ENCODE measurements around the gene DIPK1B.
"Not testable (repeated sequence)": the region's sequence is repeated elsewhere in the genome, so short reads cannot be mapped to it uniquely, and the experiment has no call there.

The DIPK1B gene

DNA sequence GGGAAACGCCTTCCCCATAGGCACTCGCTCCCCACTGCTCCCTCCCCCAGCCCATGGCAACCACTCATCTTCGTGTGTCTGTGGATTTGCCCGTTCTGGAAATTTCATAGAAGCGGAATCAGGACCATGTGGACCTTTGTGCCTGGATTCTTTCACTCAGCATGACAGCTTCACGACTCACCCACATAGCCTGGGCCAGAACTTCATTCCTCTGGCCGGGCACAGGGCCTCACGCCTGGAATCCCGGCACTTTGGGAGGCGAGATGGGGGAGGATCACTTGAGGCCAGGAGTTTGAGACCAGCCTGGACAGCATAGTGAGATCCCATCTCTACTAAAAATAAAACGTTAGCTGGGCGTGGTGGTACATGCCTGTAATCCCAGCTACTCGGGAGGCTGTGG lies 12.1 kb upstream of the DIPK1B start:
- no peak overlapping the region for H3K4me3 ChIP-seq (ENCODE audit: control insufficient read depth, low read depth, low read length)
- TF ChIP-seq, protein P1, sequence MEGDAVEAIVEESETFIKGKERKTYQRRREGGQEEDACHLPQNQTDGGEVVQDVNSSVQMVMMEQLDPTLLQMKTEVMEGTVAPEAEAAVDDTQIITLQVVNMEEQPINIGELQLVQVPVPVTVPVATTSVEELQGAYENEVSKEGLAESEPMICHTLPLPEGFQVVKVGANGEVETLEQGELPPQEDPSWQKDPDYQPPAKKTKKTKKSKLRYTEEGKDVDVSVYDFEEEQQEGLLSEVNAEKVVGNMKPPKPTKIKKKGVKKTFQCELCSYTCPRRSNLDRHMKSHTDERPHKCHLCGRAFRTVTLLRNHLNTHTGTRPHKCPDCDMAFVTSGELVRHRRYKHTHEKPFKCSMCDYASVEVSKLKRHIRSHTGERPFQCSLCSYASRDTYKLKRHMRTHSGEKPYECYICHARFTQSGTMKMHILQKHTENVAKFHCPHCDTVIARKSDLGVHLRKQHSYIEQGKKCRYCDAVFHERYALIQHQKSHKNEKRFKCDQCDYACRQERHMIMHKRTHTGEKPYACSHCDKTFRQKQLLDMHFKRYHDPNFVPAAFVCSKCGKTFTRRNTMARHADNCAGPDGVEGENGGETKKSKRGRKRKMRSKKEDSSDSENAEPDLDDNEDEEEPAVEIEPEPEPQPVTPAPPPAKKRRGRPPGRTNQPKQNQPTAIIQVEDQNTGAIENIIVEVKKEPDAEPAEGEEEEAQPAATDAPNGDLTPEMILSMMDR (IDR thresholded peaks at IDR 0.05; ENCODE audit: control insufficient read depth, insufficient read depth, low read depth, low read length, missing control alignments) = no peak
- no peak for DNase-seq (ENCODE audit: low read depth)

DNA sequence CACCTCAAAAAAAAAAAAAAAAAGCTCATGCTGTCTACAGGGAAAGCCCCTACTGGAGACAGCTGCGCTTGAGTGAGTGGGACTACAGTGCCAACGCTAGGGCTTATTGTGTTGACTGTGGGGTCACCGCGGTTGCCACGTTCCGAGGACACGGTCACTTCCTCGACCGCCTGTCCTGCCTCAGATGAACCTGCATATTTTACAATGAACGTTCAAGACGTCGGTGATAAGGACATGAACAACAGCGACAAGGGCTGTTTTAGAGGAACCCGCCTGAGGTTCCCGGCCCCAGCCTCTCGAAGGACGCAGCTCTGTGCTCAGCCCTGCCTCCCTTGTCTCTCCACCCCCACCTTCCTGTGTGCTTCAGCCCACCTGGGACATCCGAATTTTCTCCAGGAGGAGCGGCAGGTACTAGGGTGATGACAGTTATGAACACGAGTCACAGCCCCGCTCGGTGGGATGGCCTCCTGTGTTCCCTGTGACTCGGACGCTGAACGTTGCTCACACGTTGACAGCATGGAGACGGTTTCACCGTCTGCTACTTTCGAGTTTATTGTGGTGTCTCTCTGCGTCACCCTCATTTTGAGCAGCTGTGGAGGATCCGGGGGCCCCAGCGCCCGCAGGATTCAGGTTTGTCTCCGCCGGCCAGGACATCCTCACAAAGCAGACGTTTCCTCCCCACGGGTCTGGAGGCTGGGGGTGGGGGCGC lies 11.3 kb upstream of the DIPK1B start:
- TF ChIP-seq, protein P1 (IDR thresholded peaks at IDR 0.05; ENCODE audit: control insufficient read depth, insufficient read depth, low read depth, low read length, missing control alignments) = no peak
- H3K4me3 ChIP-seq (ENCODE audit: control insufficient read depth, low read depth, low read length) = no peak overlapping the region
- DNase-seq (ENCODE audit: low read depth) = no peak

DNA sequence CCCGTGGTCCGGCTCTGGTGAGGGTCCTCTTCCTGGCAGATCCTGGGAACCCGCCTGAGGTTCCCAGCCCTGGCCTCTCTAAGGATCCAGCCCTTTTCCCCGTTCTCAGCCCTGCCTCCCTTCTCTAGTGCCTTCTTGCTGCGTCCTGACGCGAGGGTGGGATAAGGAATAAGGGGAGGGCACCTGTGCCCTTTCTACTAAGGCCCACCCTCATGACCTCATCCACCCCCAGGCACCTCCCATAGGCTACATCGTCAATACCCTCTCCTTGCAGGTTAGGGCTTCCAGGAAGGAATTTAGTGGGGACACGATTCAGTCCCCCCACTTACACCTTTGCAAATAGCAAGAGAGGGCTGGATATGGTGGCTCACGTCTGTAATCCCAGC lies 10.7 kb upstream of the DIPK1B start:
- TF ChIP-seq, protein P1 (IDR thresholded peaks at IDR 0.05; ENCODE audit: control insufficient read depth, insufficient read depth, low read depth, low read length, missing control alignments) = no peak
- H3K4me3 ChIP-seq (ENCODE audit: control insufficient read depth, low read depth, low read length) = no peak overlapping the region
- no peak for DNase-seq (ENCODE audit: low read depth)

DNA sequence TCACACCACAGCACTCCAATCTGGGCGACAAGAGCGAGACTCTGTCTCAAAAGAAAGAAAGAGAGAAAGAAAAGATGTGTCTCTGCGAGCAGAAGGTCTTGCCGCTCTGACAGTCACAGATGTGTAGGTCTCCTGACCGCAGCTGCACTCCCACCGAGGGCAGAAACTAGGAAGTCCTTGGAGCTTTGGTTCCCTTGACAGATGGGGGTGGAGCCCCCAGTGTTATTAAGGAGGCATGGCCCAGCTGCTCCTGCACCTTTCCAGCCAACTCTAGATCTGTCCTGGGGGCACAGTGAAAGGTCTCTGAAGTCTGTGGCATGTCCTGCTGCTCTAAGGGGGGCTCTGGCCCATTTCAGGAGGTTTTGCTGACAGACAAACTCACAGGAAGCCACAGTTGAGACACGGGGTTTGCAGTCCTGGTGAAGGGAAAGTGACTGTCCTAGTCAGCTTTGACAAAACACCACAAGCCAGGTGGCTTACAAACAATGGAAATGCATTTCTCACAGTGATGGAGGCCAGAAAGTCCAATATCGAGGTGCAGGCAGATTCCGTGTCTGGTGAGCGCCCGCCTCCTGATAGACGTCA lies 9.0 kb upstream of the DIPK1B start:
- DNase-seq (ENCODE audit: low read depth) = no peak
- TF ChIP-seq, protein P1 (IDR thresholded peaks at IDR 0.05; ENCODE audit: control insufficient read depth, insufficient read depth, low read depth, low read length, missing control alignments) = no peak
- H3K4me3 ChIP-seq (ENCODE audit: control insufficient read depth, low read depth, low read length) = no peak overlapping the region

DNA sequence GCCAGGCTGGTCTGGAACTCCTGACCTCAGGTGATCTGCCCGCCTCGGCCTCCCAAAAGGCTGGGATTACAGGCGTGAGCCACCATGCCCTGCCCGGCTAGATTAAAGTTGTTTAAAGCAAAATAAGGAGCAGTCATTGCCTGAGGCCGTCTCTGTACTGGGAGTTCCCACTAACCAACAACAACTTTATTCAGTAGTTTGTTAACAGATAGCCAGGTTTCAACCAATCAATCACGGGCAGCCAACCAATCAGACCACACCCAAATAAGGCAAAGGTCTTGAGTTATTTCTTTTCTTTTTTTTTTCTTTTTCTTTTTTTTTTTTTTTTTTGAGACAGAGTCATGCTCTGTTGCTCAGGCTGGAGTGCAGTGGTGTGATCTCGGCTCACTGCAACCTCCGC lies 7.6 kb upstream of the DIPK1B start:
- not testable (repeated sequence) for H3K4me3 ChIP-seq (ENCODE audit: control insufficient read depth, low read depth, low read length); DNase-seq (ENCODE audit: low read depth)

DNA sequence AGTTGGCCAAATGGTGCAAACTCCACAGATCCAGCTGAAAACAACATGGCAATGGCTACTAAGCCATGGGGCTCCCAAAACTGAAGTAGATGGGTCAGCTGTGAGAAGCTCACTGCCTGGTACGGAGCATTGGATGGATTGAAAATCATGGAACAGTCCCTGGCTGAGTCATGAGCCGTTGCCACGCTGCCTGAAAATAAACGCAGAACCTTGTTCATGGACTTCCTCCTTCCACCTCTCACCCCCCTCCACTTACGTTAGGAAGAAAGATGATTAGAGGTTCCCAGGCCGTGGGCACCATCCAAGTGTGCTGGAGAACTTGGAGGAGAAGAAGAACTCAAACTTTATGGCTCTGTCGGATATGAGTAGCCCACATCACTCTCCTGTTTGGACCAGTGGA lies 6.8 kb upstream of the DIPK1B start:
- TF ChIP-seq, protein P1 (IDR thresholded peaks at IDR 0.05; ENCODE audit: control insufficient read depth, insufficient read depth, low read depth, low read length, missing control alignments) = no peak
- H3K4me3 ChIP-seq (ENCODE audit: control insufficient read depth, low read depth, low read length) = no peak overlapping the region
- DNase-seq (ENCODE audit: low read depth) = no peak

DNA sequence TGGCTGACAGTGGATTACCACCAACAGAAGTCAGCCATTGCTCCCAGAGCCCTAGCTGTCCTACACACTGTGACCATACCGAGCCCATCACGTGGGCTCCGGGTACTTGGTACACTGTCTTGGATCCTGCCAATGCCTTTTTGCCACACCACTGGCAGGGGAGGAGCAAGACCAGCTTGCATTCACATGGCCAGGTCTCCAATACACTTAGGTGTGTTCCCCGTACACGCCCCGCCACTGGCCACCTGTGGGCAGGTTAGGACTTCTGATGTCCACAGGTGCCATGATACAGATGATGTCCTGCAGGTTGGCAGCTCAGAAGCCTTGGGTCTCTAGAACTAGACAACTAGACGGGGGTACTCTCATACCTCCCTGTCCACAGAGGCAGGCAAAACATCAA lies 5.4 kb upstream of the DIPK1B start:
- TF ChIP-seq, protein P1 (IDR thresholded peaks at IDR 0.05; ENCODE audit: control insufficient read depth, insufficient read depth, low read depth, low read length, missing control alignments) = no peak
- no peak overlapping the region for H3K4me3 ChIP-seq (ENCODE audit: control insufficient read depth, low read depth, low read length)
- no peak for DNase-seq (ENCODE audit: low read depth)
